Endothelial cell of umbilical vein (primary cell): ENCODE data around the gene VRK1. TPM values are rescaled to one million over a fixed set of nuclear protein-coding genes. Genes with fewer than 3 reads are reported as not detected.

ENCODE experiments used
- BruUV-seq: library from RNA; stranded (reverse); fragments of 400-500 nt; replicated peaks from 2 replicates; lab custom pipeline; 2021; lab: Mats Ljungman, UMichigan
- CTCF ChIA-PET: fragments of 300-600, 350-600 bp; sonication (Branson Sonifier 250); formaldehyde crosslinking; loops from one replicate; lab custom pipeline; 2021; ENCODE audit warnings: antibody characterized with exemption, inconsistent platforms; lab: Charles Lee
- POLR2A ChIA-PET: fragments of 300-600, 350-600 bp; sonication (Branson Sonifier 250); formaldehyde crosslinking; loops from one replicate; lab custom pipeline; 2021; ENCODE audit warnings: antibody characterized with exemption, inconsistent platforms; lab: Charles Lee
- DNase-seq: peaks from one replicate; pipeline ENCODE4 v3.0.0-alpha.2; 2011; ENCODE audit warnings: low read depth, low spot score
- FAIRE-seq: peaks from 2 replicates; lab custom pipeline; 2011; peaks lifted over from hg19 to GRCh38; lab: Jason Lieb, UNC
- H2AFZ ChIP-seq: 2 replicates; pipeline ENCODE4 v1.6.0; 2012; ENCODE audit warnings: low read depth, low read length, control low read depth, inconsistent platforms
- H3K27ac ChIP-seq: 2 replicates; pipeline ENCODE4 v1.5.1; 2011; ENCODE audit warnings: low read depth, mild to moderate bottlenecking, control low read depth, low read length, moderate library complexity; ENCODE audit not compliant: insufficient read depth
- H3K27me3 ChIP-seq, 2 experiments: 2 replicates each; pipeline versions ENCODE4 v1.6.0 to v1.6.1; 2011; ENCODE audit warnings: low read length in 2 of 2, mixed read lengths in 1 of 2; ENCODE audit not compliant: control insufficient read depth in 2 of 2, insufficient read depth in 2 of 2
- H3K36me3 ChIP-seq, 2 experiments: 2 replicates in 1 of 2; 3 replicates in 1 of 2; pipeline ENCODE4 v1.5.1; 2011; ENCODE audit warnings: low read length in 2 of 2, mild to moderate bottlenecking in 1 of 2, moderate library complexity in 1 of 2; ENCODE audit not compliant: control insufficient read depth in 2 of 2, insufficient read depth in 2 of 2; ENCODE audit errors: extremely low read depth in 1 of 2
- H3K4me1 ChIP-seq: 3 replicates; pipeline ENCODE4 v1.5.1; 2011; ENCODE audit warnings: mild to moderate bottlenecking, low read length; ENCODE audit not compliant: control insufficient read depth, insufficient read depth; ENCODE audit errors: extremely low read depth
- H3K4me2 ChIP-seq: 2 replicates; pipeline ENCODE4 v1.6.1; 2011; ENCODE audit warnings: low read length, control low read depth, mixed read lengths; ENCODE audit not compliant: insufficient read depth
- H3K4me3 ChIP-seq, 3 experiments: fragments of 200-600 bp in 1 of 3; sonication (generic), shearing (Covaris generic) in 1 of 3; replicated peaks in 1 of 3; 2 replicates each; pipeline ENCODE4 v1.5.1; 2011 to 2016; ENCODE audit warnings: control low read depth in 3 of 3, low read length in 3 of 3, mild to moderate bottlenecking in 2 of 3, inconsistent platforms in 1 of 3, low read depth in 1 of 3, moderate library complexity in 1 of 3; ENCODE audit not compliant: insufficient read depth in 1 of 3
- H3K79me2 ChIP-seq: 2 replicates; pipeline ENCODE4 v1.6.0; 2012; ENCODE audit warnings: low read length, inconsistent platforms; ENCODE audit not compliant: control insufficient read depth, insufficient read depth
- H3K9ac ChIP-seq: replicated peaks from 2 replicates; pipeline ENCODE3; 2011; ENCODE audit warnings: low read length, control low read depth; ENCODE audit not compliant: insufficient read depth; ENCODE audit errors: extremely low read depth
- H3K9me1 ChIP-seq: replicated peaks from 3 replicates; pipeline ENCODE4 v1.6.0; 2011; ENCODE audit warnings: mild to moderate bottlenecking, low read length; ENCODE audit not compliant: control insufficient read depth, insufficient read depth; ENCODE audit errors: extremely low read depth
- H3K9me3 ChIP-seq: replicated peaks from 2 replicates; pipeline ENCODE4 v1.5.1; 2012; ENCODE audit warnings: low read length, inconsistent platforms; ENCODE audit not compliant: control insufficient read depth, insufficient read depth
- H4K20me1 ChIP-seq: replicated peaks from 2 replicates; pipeline ENCODE3; 2011; ENCODE audit warnings: mild to moderate bottlenecking, low read length; ENCODE audit not compliant: control insufficient read depth, insufficient read depth; ENCODE audit errors: extremely low read depth
- EZH2 ChIP-seq: IDR thresholded peaks from 2 replicates; pipeline ENCODE4 v1.6.1; 2012; ENCODE audit warnings: borderline replicate concordance, low read depth, mild to moderate bottlenecking, moderate library complexity, low read length, inconsistent platforms; ENCODE audit not compliant: severe bottlenecking
- FOS ChIP-seq: IDR thresholded peaks from 2 replicates; pipeline ENCODE4 v1.6.1; 2011; ENCODE audit warnings: mild to moderate bottlenecking, low read length, moderate library complexity, borderline replicate concordance; ENCODE audit not compliant: insufficient read depth
- GATA2 ChIP-seq: IDR thresholded peaks from 2 replicates; pipeline ENCODE4 v1.7.0; 2011; ENCODE audit warnings: low read depth, mild to moderate bottlenecking, moderate library complexity, mixed read lengths, low read length; ENCODE audit not compliant: insufficient read length, insufficient read depth
- JUN ChIP-seq: IDR thresholded peaks from 2 replicates; pipeline ENCODE4 v1.6.1; 2011; ENCODE audit warnings: borderline replicate concordance, low read depth; ENCODE audit not compliant: insufficient read length, insufficient read depth
- MAX ChIP-seq: IDR thresholded peaks from 2 replicates; pipeline ENCODE4 v1.6.1; 2011; ENCODE audit not compliant: insufficient read depth, insufficient read length
- MYC ChIP-seq: IDR thresholded peaks from one replicate; pipeline ENCODE4 v1.6.1; 2011; ENCODE audit warnings: mild to moderate bottlenecking, low read depth, low read length
- POLR2AphosphoS5 ChIP-seq: IDR thresholded peaks from 2 replicates; pipeline ENCODE4 v1.6.1; 2012; ENCODE audit warnings: low read depth, mild to moderate bottlenecking, control low read depth, low read length, moderate library complexity; ENCODE audit not compliant: insufficient read depth
- dilution Hi-C: fragments of 300-500 bp; cut with MboI; formaldehyde crosslinking; loops from one replicate; pipeline ENCODE4 v1.15.0; 2019; ENCODE audit warnings: low sequenced_read_pairs; ENCODE audit not compliant: extremely low pct_ligation_motif_present
- intact Hi-C: fragments of 100-400 bp; cut with micrococcal nuclease; formaldehyde crosslinking; loops from one replicate; pipeline ENCODE4 v1.10.0; 2022
- polyA plus RNA-seq, 4 experiments: library from polyadenylated mRNA; depleted of rRNA in 3 of 4; stranded (reverse) in 3 of 4; unstranded in 1 of 4; fragments of >200 nt; gene quantifications; 2 replicates each; pipeline versions ENCODE4 v1.2.1 to v1.2.3, GENCODE V29; 2011 to 2012; ENCODE audit warnings: missing spikeins in 1 of 4
- total RNA-seq: library from RNA; stranded (reverse); gene quantifications from 2 replicates; pipeline ENCODE4 v1.2.3, GENCODE V29; 2021

The VRK1 gene
- total and polyA plus RNA-seq, 2 donors (not counting 3 experiments of a cell fraction or from before 2014, with no cell fraction given): 7.1 to 31.7 TPM

- no peak overlapping the region for H3K27ac ChIP-seq
- H3K4me2 ChIP-seq: no peak overlapping the region
- intact Hi-C loops (no loop called here), dilution Hi-C loops (no loop called here)
- ChIA-PET CTCF (interaction anchor here (3.6 kb wide), 1 partner anchor 20 kb away, joined by 18 read pairs; no protein-coding TSS in a partner anchor), POLR2A (no interaction called here)
- no peaks in the 10 kb centered on the region for H3K79me2 ChIP-seq
- no peak overlapping the region for H3K9ac ChIP-seq
- H4K20me1 ChIP-seq: no peaks in the 10 kb centered on the region
- DNase-seq (no peak), FAIRE-seq (no peak)
- no peaks in the 10 kb centered on the region for H3K9me3 ChIP-seq
- H3K4me3 ChIP-seq: no peak overlapping the region
- no peak overlapping the region for H2AFZ ChIP-seq
- BruUV-seq: no TSS peak
- no peaks in the 10 kb centered on the region for H3K36me3 ChIP-seq
- TF ChIP-seq MYC (no peak), GATA2 (no peak), EZH2 (no peak), MAX (no peak), POLR2AphosphoS5 (no peak), JUN (no peak), FOS (no peak)
- H3K9me1 ChIP-seq: no peaks in the 10 kb centered on the region
- peaks cover 2% of the 10 kb centered on the region for H3K4me1 ChIP-seq
- H3K27me3 ChIP-seq: no peaks in the 10 kb centered on the region
Observed at GRCh38 chr14:96761066-96761465, 36.1 kb upstream of the VRK1 start.

DNA sequence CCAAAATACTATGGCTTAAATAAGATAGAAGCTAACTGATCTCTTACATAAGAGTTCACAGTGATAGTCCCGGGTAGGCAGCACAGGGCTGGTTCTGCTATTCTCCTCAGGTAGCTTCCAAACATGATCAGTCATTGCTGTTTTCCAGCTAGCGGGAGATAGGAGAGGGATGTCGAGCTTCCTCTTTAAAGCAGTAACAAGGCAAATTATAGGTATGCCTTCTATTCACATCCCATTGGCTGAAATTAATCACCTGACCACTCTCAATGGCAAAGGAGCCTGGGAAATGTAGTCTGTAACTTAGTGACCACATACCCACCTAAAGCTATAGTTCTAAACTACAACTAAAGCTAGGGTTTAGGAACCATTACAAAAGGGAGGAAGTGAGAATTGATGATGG is 34.5 kb upstream of the VRK1 start:
- peak; percentile 42 for FAIRE-seq
- no TSS peak for BruUV-seq
- Histone ChIP-seq H4K20me1 (no peaks in the 10 kb centered on the region), H3K9ac (no peak overlapping the region), H3K36me3 (no peaks in the 10 kb centered on the region), H3K27me3 (no peaks in the 10 kb centered on the region), H3K4me2 (peak overlapping the region; percentile 17), H2AFZ (peak overlapping the region; percentile 68), H3K9me3 (no peaks in the 10 kb centered on the region), H3K79me2 (no peaks in the 10 kb centered on the region), H3K27ac (no peak overlapping the region), H3K4me1 (peaks cover 2% of the 10 kb centered on the region), H3K4me3 (no peak overlapping the region), H3K9me1 (no peaks in the 10 kb centered on the region)
- intact Hi-C loops: no loop called here
- dilution Hi-C loops: no loop called here
- ChIA-PET POLR2A (no interaction called here), CTCF (interaction anchor here (1.3 to 3.6 kb wide), 3 partner anchors 14 to 34 kb away, joined by 4 to 18 read pairs (median 5); partner anchors contain the start of gene VRK1)
- TF ChIP-seq MAX: no peak
- TF ChIP-seq EZH2: no peak
- peak; percentile 77 for DNase-seq
